Transverse colon (tissue), 4 donors: ENCODE data around the gene HPSE.

Experiments
- EP300 ChIP-seq: sonication (generic); formaldehyde crosslinking; IDR thresholded peaks from one replicate; pipeline ENCODE4 v1.6.1; 2017; ENCODE audit warnings: antibody characterized with exemption, low read depth
- POLR2A ChIP-seq: fragments of 450-650 bp; IDR thresholded peaks from one replicate; pipeline ENCODE4 v1.6.1; 2016; ENCODE audit warnings: antibody characterized with exemption, mild to moderate bottlenecking, moderate library complexity
- POLR2AphosphoS5 ChIP-seq, 3 donors: sonication (generic); formaldehyde crosslinking; IDR thresholded peaks; one replicate each; pipeline ENCODE4 v1.6.1; 2016; ENCODE audit warnings: antibody characterized with exemption in 3 of 3
- TF ChIP-seq, protein P1 (sequence below), 5 experiments: fragments of 200-600 bp in 3 of 5; fragments of 450-650 bp in 2 of 5; sonication (generic) in 3 of 5; IDR thresholded peaks; 1 replicate in 2 of 5; 2 replicates in 3 of 5; pipeline ENCODE4 v1.5.1; 2016 to 2017; ENCODE audit warnings: antibody characterized with exemption in 5 of 5, inconsistent platforms in 3 of 5, mild to moderate bottlenecking in 2 of 5, moderate library complexity in 1 of 5

DNA sequence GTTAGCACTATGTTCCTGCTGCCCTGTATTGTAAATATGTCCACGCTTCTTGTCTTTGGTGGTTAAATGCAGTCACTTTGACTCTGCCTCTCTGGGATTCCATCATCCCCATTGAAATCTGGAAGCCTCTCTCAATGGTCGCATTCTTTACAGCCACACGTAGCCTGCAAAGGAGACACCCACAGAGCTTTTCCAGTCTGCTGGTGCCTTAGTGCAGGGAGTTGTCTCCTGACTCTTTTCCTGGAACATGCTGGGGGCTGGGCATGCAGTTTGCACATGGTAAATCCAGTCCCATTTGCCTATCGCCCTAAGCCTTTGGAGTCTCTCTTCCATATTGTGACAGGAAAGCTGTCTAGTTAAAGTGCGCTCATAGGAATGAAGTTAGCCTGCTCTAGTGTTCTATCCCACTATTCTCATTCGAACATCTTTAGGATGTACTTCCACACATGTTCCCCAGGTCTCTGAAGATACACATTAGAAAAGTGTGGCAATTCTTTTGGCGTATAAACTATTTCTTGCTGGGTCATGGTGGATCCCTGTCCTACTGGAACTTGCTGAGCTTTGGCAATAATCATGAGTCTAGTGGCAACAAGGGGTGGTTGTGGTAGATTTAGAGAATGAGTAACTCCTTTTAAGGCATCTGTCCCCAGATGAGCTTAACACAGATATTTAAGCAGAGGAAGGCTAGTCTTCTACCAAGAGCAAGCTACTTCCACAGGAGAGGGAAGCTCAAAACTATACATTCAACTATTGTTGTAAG is 83.8 kb downstream of the HPSE start:
- TF ChIP-seq EP300 (no peak), POLR2A (no peak), POLR2AphosphoS5 (IDR thresholded peaks at IDR 0.05) (no peak)
- TF ChIP-seq, protein P1, sequence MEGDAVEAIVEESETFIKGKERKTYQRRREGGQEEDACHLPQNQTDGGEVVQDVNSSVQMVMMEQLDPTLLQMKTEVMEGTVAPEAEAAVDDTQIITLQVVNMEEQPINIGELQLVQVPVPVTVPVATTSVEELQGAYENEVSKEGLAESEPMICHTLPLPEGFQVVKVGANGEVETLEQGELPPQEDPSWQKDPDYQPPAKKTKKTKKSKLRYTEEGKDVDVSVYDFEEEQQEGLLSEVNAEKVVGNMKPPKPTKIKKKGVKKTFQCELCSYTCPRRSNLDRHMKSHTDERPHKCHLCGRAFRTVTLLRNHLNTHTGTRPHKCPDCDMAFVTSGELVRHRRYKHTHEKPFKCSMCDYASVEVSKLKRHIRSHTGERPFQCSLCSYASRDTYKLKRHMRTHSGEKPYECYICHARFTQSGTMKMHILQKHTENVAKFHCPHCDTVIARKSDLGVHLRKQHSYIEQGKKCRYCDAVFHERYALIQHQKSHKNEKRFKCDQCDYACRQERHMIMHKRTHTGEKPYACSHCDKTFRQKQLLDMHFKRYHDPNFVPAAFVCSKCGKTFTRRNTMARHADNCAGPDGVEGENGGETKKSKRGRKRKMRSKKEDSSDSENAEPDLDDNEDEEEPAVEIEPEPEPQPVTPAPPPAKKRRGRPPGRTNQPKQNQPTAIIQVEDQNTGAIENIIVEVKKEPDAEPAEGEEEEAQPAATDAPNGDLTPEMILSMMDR (IDR thresholded peaks at IDR 0.05) = no peak
